Activated CD4-positive, alpha-beta T cell treated with anti-CD3 and anti-CD28 coated beads, Interleukin-2, amount 10 ng/mL, durations not matched to agents 24 days and 14 days (primary cell): ENCODE measurements around the gene PRKAG2. TPM values are rescaled to one million over a fixed set of nuclear protein-coding genes. Genes with fewer than 3 reads are reported as not detected.
"Not testable (repeated sequence)": the region's sequence is repeated elsewhere in the genome, so short reads cannot be mapped to it uniquely, and the experiment has no call there.

Experiments
- DNase-seq: peaks from one replicate; pipeline ENCODE4 v3.0.0; 2022
- H3K27ac Mint-ChIP-seq: one replicate; pipeline ENCODE4 v1.8.0; 2022; ENCODE audit warnings: mild to moderate bottlenecking, mixed read lengths
- H3K27me3 Mint-ChIP-seq: one replicate; pipeline ENCODE4 v1.8.0; 2022; ENCODE audit warnings: mixed read lengths
- H3K36me3 Mint-ChIP-seq: one replicate; pipeline ENCODE4 v1.8.0; 2022; ENCODE audit warnings: low read depth, mild to moderate bottlenecking, mixed read lengths
- H3K4me1 Mint-ChIP-seq: one replicate; pipeline ENCODE4 v1.8.0; 2021; ENCODE audit warnings: mixed read lengths
- H3K4me3 Mint-ChIP-seq: one replicate; pipeline ENCODE4 v1.8.0; 2022; ENCODE audit warnings: mild to moderate bottlenecking, moderate library complexity, mixed read lengths
- H3K9me3 Mint-ChIP-seq: one replicate; pipeline ENCODE4 v1.8.0; 2021; ENCODE audit warnings: mixed read lengths
- intact Hi-C: fragments of 100-400 bp; cut with micrococcal nuclease; formaldehyde crosslinking; loops from one replicate; pipeline ENCODE4 v1.15.1; 2023
- total RNA-seq: library from RNA; stranded (reverse); gene quantifications from 2 replicates; pipeline ENCODE4 v1.2.3, GENCODE V29; 2022

The PRKAG2 gene
- total RNA-seq, 1 donor from 2014 or later = 14.3 TPM

GRCh38 chr7:151586531-151587260, 290.2 kb downstream of the PRKAG2 start:
- Mint-ChIP-seq H3K27ac (no peak overlapping the region), H3K4me3 (no peak overlapping the region), H3K9me3 (no peaks in the 10 kb centered on the region), H3K4me1 (no peaks in the 10 kb centered on the region), H3K27me3 (no peaks in the 10 kb centered on the region), H3K36me3 (no peaks in the 10 kb centered on the region)
- no peak for DNase-seq
- intact Hi-C loops = no loop called here

DNA sequence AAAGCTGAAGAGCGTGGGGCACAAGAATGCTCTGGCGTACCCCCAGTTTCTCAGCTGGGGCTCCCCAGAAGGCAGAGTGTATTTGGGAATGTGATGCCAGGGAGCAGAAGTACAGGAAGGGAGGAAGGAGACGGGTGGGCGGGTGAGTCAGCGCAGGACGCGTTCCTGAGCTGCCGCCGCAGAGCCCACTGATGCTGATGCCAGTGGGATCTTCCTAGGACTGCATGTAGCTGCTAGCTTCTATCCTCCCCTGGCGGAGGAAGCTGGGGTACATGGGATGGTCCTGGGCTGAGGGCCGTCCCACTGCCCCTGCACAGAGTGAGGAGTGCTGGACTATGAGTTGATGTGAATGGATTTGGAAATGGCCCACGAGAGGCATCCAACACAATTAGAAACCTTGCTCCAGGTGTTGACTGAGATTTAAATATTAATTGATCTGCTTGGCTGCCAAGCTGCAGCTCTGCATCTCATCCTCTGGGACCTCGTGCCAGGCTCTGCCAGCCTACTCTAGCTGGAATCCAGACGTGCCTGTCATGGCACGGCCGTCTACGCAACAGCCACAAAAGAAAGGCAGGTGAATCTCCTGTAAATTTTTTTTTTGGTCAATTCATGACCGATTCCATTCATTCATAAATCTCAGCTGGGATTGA, 291.0 kb downstream of the PRKAG2 start:
- no peak overlapping the region for H3K4me3 Mint-ChIP-seq
- no peaks in the 10 kb centered on the region for H3K9me3 Mint-ChIP-seq
- H3K27ac Mint-ChIP-seq = no peak overlapping the region
- H3K27me3 Mint-ChIP-seq = no peaks in the 10 kb centered on the region
- intact Hi-C loops = no loop called here
- no peaks in the 10 kb centered on the region for H3K36me3 Mint-ChIP-seq
- H3K4me1 Mint-ChIP-seq = no peaks in the 10 kb centered on the region
- DNase-seq = no peak

GRCh38 chr7:151581741-151582140, 295.2 kb downstream of the PRKAG2 start:
- no peaks in the 10 kb centered on the region for H3K4me1 Mint-ChIP-seq
- H3K4me3 Mint-ChIP-seq = no peak overlapping the region
- H3K36me3 Mint-ChIP-seq = peaks cover 5% of the 10 kb centered on the region
- DNase-seq = no peak
- peaks cover 4% of the 10 kb centered on the region for H3K9me3 Mint-ChIP-seq
- no peak overlapping the region for H3K27ac Mint-ChIP-seq
- no peaks in the 10 kb centered on the region for H3K27me3 Mint-ChIP-seq
- intact Hi-C loops = no loop called here

GRCh38 chr7:151579644-151580043, 297.3 kb downstream of the PRKAG2 start:
- Mint-ChIP-seq H3K9me3 (peaks cover 4% of the 10 kb centered on the region), H3K36me3 (peaks cover 9% of the 10 kb centered on the region), H3K27ac (no peak overlapping the region), H3K4me3 (no peak overlapping the region), H3K27me3 (no peaks in the 10 kb centered on the region), H3K4me1 (no peaks in the 10 kb centered on the region)
- no peak for DNase-seq
- intact Hi-C loops = no loop called here

DNA sequence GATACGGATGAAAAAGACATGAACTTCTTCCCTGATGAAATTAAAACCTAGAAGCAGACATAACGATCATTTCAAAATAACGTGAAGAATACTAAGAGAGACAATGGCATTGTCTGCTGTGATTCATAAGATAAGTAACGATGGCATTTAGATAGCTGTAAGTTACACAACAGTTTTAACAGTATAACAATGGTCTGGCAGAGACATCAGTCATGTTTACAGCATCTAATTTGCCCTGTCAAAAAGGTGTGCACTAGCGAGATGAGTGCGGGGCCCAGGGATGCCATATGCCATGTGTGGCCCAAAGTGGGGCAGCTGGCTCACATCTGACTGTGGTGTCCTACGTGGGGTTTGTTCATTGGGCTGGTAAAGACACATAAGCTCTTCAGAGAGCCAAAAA, 301.5 kb downstream of the PRKAG2 start:
- DNase-seq = no peak
- H3K27ac Mint-ChIP-seq = no peak overlapping the region
- H3K27me3 Mint-ChIP-seq = no peaks in the 10 kb centered on the region
- no peaks in the 10 kb centered on the region for H3K4me1 Mint-ChIP-seq
- H3K9me3 Mint-ChIP-seq = peaks cover 2% of the 10 kb centered on the region
- peaks cover 9% of the 10 kb centered on the region for H3K36me3 Mint-ChIP-seq
- H3K4me3 Mint-ChIP-seq = no peak overlapping the region
- intact Hi-C loops = no loop called here

- H3K4me3 Mint-ChIP-seq, H3K4me1 Mint-ChIP-seq, intact Hi-C loops, DNase-seq, H3K9me3 Mint-ChIP-seq, H3K27me3 Mint-ChIP-seq, H3K27ac Mint-ChIP-seq, H3K36me3 Mint-ChIP-seq: not testable (repeated sequence)
Observed at GRCh38 chr7:151573046-151573445, 303.9 kb downstream of the PRKAG2 start.

DNA sequence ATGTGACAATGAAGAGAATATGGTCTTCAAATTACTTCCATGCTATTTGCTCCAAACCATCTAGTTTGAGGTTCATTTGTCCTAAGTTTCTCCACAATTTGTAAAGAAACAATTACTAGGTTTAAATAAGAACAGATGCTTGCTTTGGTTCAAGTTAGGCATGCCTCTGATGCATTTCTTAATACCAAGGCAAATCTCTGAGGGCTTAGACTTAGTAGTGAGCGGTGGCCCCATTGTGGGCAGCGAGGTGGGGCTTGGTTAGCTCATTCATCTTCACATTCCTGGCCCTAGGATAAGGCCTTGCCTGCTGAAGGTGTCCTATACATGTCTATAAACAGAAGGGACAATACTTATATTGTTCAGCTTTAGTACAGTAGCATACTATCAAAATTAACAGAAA, 304.8 kb downstream of the PRKAG2 start:
- Mint-ChIP-seq H3K36me3 (peaks cover 4% of the 10 kb centered on the region), H3K4me1 (no peaks in the 10 kb centered on the region), H3K27ac (no peak overlapping the region), H3K4me3 (no peak overlapping the region), H3K9me3 (no peaks in the 10 kb centered on the region), H3K27me3 (no peaks in the 10 kb centered on the region)
- intact Hi-C loops = no loop called here
- no peak for DNase-seq

- intact Hi-C loops = no loop called here
Observed at GRCh38 chr7:151571471-151571870, 305.4 kb downstream of the PRKAG2 start.

DNA sequence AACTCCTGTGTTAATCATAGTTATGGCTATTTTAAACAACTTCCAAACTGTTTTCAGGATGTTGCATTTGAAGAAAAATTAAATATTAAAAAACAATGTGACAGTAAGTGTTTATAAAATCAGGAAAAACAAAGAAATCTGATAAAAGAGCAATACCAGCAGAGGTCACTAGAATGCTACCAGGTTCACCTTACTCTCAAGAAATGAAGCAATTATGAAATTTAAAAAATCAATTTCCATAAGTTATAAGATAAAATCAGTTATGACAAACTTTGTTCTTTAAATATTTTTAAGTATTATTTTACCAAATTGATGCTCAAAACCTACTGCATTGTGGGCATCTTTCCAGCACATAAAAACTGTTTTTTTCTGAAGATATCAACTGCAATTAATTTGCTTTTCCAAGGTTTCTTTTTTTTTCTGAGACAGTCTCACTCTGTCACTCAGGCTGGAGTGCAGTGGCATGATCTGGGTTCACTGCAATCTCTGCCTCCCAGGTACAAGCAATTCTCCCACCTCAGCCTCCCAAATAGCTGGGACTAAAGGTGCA, 306.5 kb downstream of the PRKAG2 start:
- H3K4me3 Mint-ChIP-seq = no peak overlapping the region
- no peaks in the 10 kb centered on the region for H3K4me1 Mint-ChIP-seq
- H3K27ac Mint-ChIP-seq = no peak overlapping the region
- no peaks in the 10 kb centered on the region for H3K9me3 Mint-ChIP-seq
- no peaks in the 10 kb centered on the region for H3K27me3 Mint-ChIP-seq
- intact Hi-C loops = loop anchor here (1.0 kb wide), 1 partner anchor 189 kb away; no protein-coding TSS in a partner anchor
- DNase-seq = no peak
- H3K36me3 Mint-ChIP-seq = peaks cover 3% of the 10 kb centered on the region

More at GRCh38 chr7:151571471-151571870, 305.4 kb downstream of the PRKAG2 start:
- DNase-seq = no peak
- H3K9me3 Mint-ChIP-seq = no peaks in the 10 kb centered on the region
- H3K27me3 Mint-ChIP-seq = no peaks in the 10 kb centered on the region
- H3K27ac Mint-ChIP-seq = no peak overlapping the region
- peaks cover 4% of the 10 kb centered on the region for H3K36me3 Mint-ChIP-seq
- H3K4me3 Mint-ChIP-seq = no peak overlapping the region
- H3K4me1 Mint-ChIP-seq = no peaks in the 10 kb centered on the region

GRCh38 chr7:151568956-151569940, 307.7 kb downstream of the PRKAG2 start:
- no peaks in the 10 kb centered on the region for H3K36me3 Mint-ChIP-seq

GRCh38 chr7:151566897-151567320, 310.0 kb downstream of the PRKAG2 start:
- H3K4me1 Mint-ChIP-seq = no peaks in the 10 kb centered on the region
- no peak overlapping the region for H3K4me3 Mint-ChIP-seq
- no peak overlapping the region for H3K27ac Mint-ChIP-seq
- H3K27me3 Mint-ChIP-seq = no peaks in the 10 kb centered on the region
- DNase-seq = no peak
- H3K36me3 Mint-ChIP-seq = no peaks in the 10 kb centered on the region
- intact Hi-C loops = no loop called here
- no peaks in the 10 kb centered on the region for H3K9me3 Mint-ChIP-seq

More at GRCh38 chr7:151568956-151569940, 307.7 kb downstream of the PRKAG2 start:
- no peak overlapping the region for H3K27ac Mint-ChIP-seq
- no peak for DNase-seq
- H3K4me3 Mint-ChIP-seq = no peak overlapping the region
- H3K9me3 Mint-ChIP-seq = no peaks in the 10 kb centered on the region
- intact Hi-C loops = no loop called here
- no peaks in the 10 kb centered on the region for H3K4me1 Mint-ChIP-seq
- no peaks in the 10 kb centered on the region for H3K27me3 Mint-ChIP-seq

DNA sequence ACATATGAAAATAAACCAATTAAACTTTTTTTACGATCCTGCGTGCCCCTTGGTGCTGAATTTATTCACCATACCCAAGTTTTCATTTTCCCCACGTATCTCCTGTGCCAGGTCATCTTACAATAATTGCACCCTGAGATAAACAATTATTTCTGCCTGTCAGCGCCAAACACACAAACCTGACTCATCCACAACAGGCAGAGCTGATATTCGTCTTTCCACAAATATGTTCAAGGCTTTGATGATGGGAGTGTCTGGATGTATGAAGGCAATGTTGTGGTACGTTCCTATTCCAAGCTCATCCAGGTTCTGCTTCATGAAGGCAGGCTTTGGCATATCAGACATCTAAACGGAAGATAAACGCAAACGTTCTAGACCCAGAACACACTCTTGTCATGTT, 311.4 kb downstream of the PRKAG2 start:
- intact Hi-C loops = no loop called here
- Mint-ChIP-seq H3K4me1 (peaks cover 2% of the 10 kb centered on the region), H3K27me3 (no peaks in the 10 kb centered on the region), H3K36me3 (peaks cover 2% of the 10 kb centered on the region), H3K9me3 (no peaks in the 10 kb centered on the region), H3K27ac (no peak overlapping the region), H3K4me3 (no peak overlapping the region)
- no peak for DNase-seq

GRCh38 chr7:151560243-151560642, 316.7 kb downstream of the PRKAG2 start:
- peak overlapping the region; percentile 29 for H3K27ac Mint-ChIP-seq
- H3K4me3 Mint-ChIP-seq = no peak overlapping the region
- peaks cover 12% of the 10 kb centered on the region for H3K36me3 Mint-ChIP-seq
- DNase-seq = no peak
- intact Hi-C loops = no loop called here
- no peaks in the 10 kb centered on the region for H3K27me3 Mint-ChIP-seq
- H3K4me1 Mint-ChIP-seq = peaks cover 14% of the 10 kb centered on the region
- H3K9me3 Mint-ChIP-seq = no peaks in the 10 kb centered on the region
